Astrocyte of the spinal cord (primary cell): Measurements from ENCODE around the gene EDEM1.
"Not testable (repeated sequence)": the region's sequence is repeated elsewhere in the genome, so short reads cannot be mapped to it uniquely, and the experiment has no call there.

Experiments
- DNase-seq: peaks from one replicate; pipeline ENCODE4 v3.0.0; 2011; ENCODE audit warnings: low read depth, low spot score
- H3K4me3 ChIP-seq: 2 replicates; pipeline ENCODE4 v1.5.1; 2011; ENCODE audit warnings: low read depth, mild to moderate bottlenecking, low read length, moderate library complexity
- in situ Hi-C: cut with HindIII; loops from 2 replicates; pipeline ENCODE4 v1.10.0; 2017; ENCODE audit warnings: low sequenced_read_pairs
- TF ChIP-seq, protein P1 (sequence below): IDR thresholded peaks from 2 replicates; pipeline ENCODE4 v1.5.1; 2012; ENCODE audit warnings: low read depth, mild to moderate bottlenecking, low read length, inconsistent platforms

The EDEM1 gene

GRCh38 chr3:5169807-5170206 lies 17.7 kb upstream of the EDEM1 start:
- H3K4me3 ChIP-seq = no peak overlapping the region
- no peak for DNase-seq
- TF ChIP-seq, protein P1, sequence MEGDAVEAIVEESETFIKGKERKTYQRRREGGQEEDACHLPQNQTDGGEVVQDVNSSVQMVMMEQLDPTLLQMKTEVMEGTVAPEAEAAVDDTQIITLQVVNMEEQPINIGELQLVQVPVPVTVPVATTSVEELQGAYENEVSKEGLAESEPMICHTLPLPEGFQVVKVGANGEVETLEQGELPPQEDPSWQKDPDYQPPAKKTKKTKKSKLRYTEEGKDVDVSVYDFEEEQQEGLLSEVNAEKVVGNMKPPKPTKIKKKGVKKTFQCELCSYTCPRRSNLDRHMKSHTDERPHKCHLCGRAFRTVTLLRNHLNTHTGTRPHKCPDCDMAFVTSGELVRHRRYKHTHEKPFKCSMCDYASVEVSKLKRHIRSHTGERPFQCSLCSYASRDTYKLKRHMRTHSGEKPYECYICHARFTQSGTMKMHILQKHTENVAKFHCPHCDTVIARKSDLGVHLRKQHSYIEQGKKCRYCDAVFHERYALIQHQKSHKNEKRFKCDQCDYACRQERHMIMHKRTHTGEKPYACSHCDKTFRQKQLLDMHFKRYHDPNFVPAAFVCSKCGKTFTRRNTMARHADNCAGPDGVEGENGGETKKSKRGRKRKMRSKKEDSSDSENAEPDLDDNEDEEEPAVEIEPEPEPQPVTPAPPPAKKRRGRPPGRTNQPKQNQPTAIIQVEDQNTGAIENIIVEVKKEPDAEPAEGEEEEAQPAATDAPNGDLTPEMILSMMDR = no peak
- in situ Hi-C loops = no loop called here

- in situ Hi-C loops = no loop called here
Observed at GRCh38 chr3:5170975-5171374, 16.5 kb upstream of the EDEM1 start.

GRCh38 chr3:5172018-5172417 lies 15.5 kb upstream of the EDEM1 start:
- TF ChIP-seq, protein P1 = no peak
- no peak overlapping the region for H3K4me3 ChIP-seq
- DNase-seq = no peak
- in situ Hi-C loops = no loop called here

More at GRCh38 chr3:5170975-5171374, 16.5 kb upstream of the EDEM1 start:
- no peak for DNase-seq
- TF ChIP-seq, protein P1 = no peak
- no peak overlapping the region for H3K4me3 ChIP-seq

- DNase-seq, H3K4me3 ChIP-seq, in situ Hi-C loops: not testable (repeated sequence)
Observed at GRCh38 chr3:5179036-5179435, 8.5 kb upstream of the EDEM1 start.

GRCh38 chr3:5181469-5182141 lies 5.9 kb upstream of the EDEM1 start:
- in situ Hi-C loops = no loop called here
- TF ChIP-seq, protein P1 = no peak
- no peak for DNase-seq
- H3K4me3 ChIP-seq = no peak overlapping the region

- in situ Hi-C loops, H3K4me3 ChIP-seq, DNase-seq: not testable (repeated sequence)
Observed at GRCh38 chr3:5183714-5184113, 3.8 kb upstream of the EDEM1 start.

GRCh38 chr3:5184499-5184898 lies 3.0 kb upstream of the EDEM1 start:
- TF ChIP-seq, protein P1 = no peak
- H3K4me3 ChIP-seq = no peak overlapping the region
- DNase-seq = no peak
- in situ Hi-C loops = no loop called here

GRCh38 chr3:5185093-5185673 lies 2.3 kb upstream of the EDEM1 start:
- TF ChIP-seq, protein P1 = no peak
- in situ Hi-C loops = no loop called here
- DNase-seq = no peak
- H3K4me3 ChIP-seq = no peak overlapping the region
